HEK293 (cell line): Measurements from ENCODE around the gene ICAM5.
A peak's percentile ranks its signal among the peaks of the same experiment; 100 is the strongest.

Experiments
- BCL11A ChIP-seq: fragments of 450-650 bp; formaldehyde crosslinking; IDR thresholded peaks from 2 replicates; pipeline ENCODE4 v1.5.1; 2016; ENCODE audit warnings: low read depth, missing biosample characterization, missing genetic modification characterization
- BCL11B ChIP-seq: fragments of 450-650 bp; formaldehyde crosslinking; IDR thresholded peaks from 2 replicates; pipeline ENCODE4 v1.5.1; 2016; ENCODE audit warnings: low read depth, missing biosample characterization, missing genetic modification characterization
- EGR2 ChIP-seq: fragments of 450-650 bp; formaldehyde crosslinking; IDR thresholded peaks from 2 replicates; pipeline ENCODE4 v1.5.1; 2016; ENCODE audit warnings: low read depth, missing biosample characterization, missing genetic modification characterization
- GLIS1 ChIP-seq: fragments of 450-650 bp; formaldehyde crosslinking; IDR thresholded peaks from 2 replicates; pipeline ENCODE4 v1.5.1; 2016; ENCODE audit warnings: missing biosample characterization, missing genetic modification characterization
- KLF10 ChIP-seq: fragments of 450-650 bp; IDR thresholded peaks from 2 replicates; pipeline ENCODE4 v1.5.1; 2018; ENCODE audit warnings: missing biosample characterization, mild to moderate bottlenecking, missing genetic modification characterization
- KLF8 ChIP-seq: fragments of 450-650 bp; formaldehyde crosslinking; IDR thresholded peaks from 2 replicates; pipeline ENCODE4 v1.5.1; 2016; ENCODE audit warnings: missing biosample characterization, missing genetic modification characterization
- KLF9 ChIP-seq: fragments of 450-650 bp; formaldehyde crosslinking; IDR thresholded peaks from 2 replicates; pipeline ENCODE4 v1.5.1; 2016; ENCODE audit warnings: missing biosample characterization, missing genetic modification characterization, low read depth
- PATZ1 ChIP-seq: fragments of 450-650 bp; formaldehyde crosslinking; IDR thresholded peaks from 2 replicates; pipeline ENCODE4 v1.5.1; 2016; ENCODE audit warnings: missing biosample characterization, missing genetic modification characterization
- PRDM1 ChIP-seq: fragments of 450-650 bp; formaldehyde crosslinking; IDR thresholded peaks from 2 replicates; pipeline ENCODE4; 2016; ENCODE audit warnings: missing biosample characterization, missing genetic modification characterization
- REPIN1 ChIP-seq: fragments of 450-650 bp; formaldehyde crosslinking; IDR thresholded peaks from 2 replicates; pipeline ENCODE4 v1.5.1; 2017; ENCODE audit warnings: missing biosample characterization, missing genetic modification characterization, low read depth
- SP3 ChIP-seq: fragments of 450-650 bp; formaldehyde crosslinking; IDR thresholded peaks from 2 replicates; pipeline ENCODE4 v1.5.1; 2016; ENCODE audit warnings: missing biosample characterization, missing genetic modification characterization
- ZBTB26 ChIP-seq: fragments of 450-650 bp; formaldehyde crosslinking; optimal IDR thresholded peaks from 2 replicates; pipeline ENCODE3; 2016; ENCODE audit warnings: missing biosample characterization, mild to moderate bottlenecking, missing genetic modification characterization
- ZFHX2 ChIP-seq: fragments of 450-650 bp; formaldehyde crosslinking; conservative IDR thresholded peaks from 2 replicates; pipeline ENCODE4 v1.5.1; 2016; ENCODE audit warnings: missing biosample characterization, missing genetic modification characterization
- ZIC2 ChIP-seq: fragments of 450-650 bp; formaldehyde crosslinking; IDR thresholded peaks from 2 replicates; pipeline ENCODE4 v1.5.1; 2016; ENCODE audit warnings: missing biosample characterization, missing genetic modification characterization
- ZNF112 ChIP-seq: fragments of 450-650 bp; formaldehyde crosslinking; IDR thresholded peaks from 2 replicates; pipeline ENCODE4 v1.5.0; 2017; ENCODE audit warnings: missing biosample characterization, missing genetic modification characterization
- ZNF174 ChIP-seq: fragments of 450-650 bp; formaldehyde crosslinking; IDR thresholded peaks from 2 replicates; pipeline ENCODE4 v1.5.0; 2017; ENCODE audit warnings: missing biosample characterization, mild to moderate bottlenecking, missing genetic modification characterization
- ZNF292 ChIP-seq: fragments of 450-650 bp; formaldehyde crosslinking; IDR thresholded peaks from 2 replicates; pipeline ENCODE4 v1.5.1; 2016; ENCODE audit warnings: low read depth, missing biosample characterization, missing genetic modification characterization, borderline replicate concordance
- ZNF501 ChIP-seq: fragments of 450-650 bp; formaldehyde crosslinking; IDR thresholded peaks from 2 replicates; pipeline ENCODE4 v1.5.1; 2016; ENCODE audit warnings: missing biosample characterization, missing genetic modification characterization
- ZNF514 ChIP-seq: fragments of 450-650 bp; formaldehyde crosslinking; IDR thresholded peaks from 2 replicates; pipeline ENCODE4 v1.5.1; 2016; ENCODE audit warnings: missing biosample characterization, missing genetic modification characterization
- ZNF530 ChIP-seq: fragments of 450-650 bp; formaldehyde crosslinking; IDR thresholded peaks from 2 replicates; pipeline ENCODE4 v1.5.1; 2016; ENCODE audit warnings: low read depth, missing biosample characterization, missing genetic modification characterization
- ZNF596 ChIP-seq: fragments of 450-650 bp; IDR thresholded peaks from 2 replicates; pipeline ENCODE4 v1.5.0; 2018; ENCODE audit warnings: missing biosample characterization, mild to moderate bottlenecking, missing genetic modification characterization, moderate library complexity
- ZNF610 ChIP-seq: fragments of 450-650 bp; formaldehyde crosslinking; IDR thresholded peaks from 2 replicates; pipeline ENCODE4 v1.5.1; 2016; ENCODE audit warnings: missing biosample characterization, missing genetic modification characterization, borderline replicate concordance
- ZNF621 ChIP-seq: fragments of 450-650 bp; formaldehyde crosslinking; IDR thresholded peaks from 2 replicates; pipeline ENCODE4 v1.5.1; 2017; ENCODE audit warnings: missing biosample characterization, missing genetic modification characterization
- ZNF629 ChIP-seq: fragments of 450-650 bp; formaldehyde crosslinking; IDR thresholded peaks from 2 replicates; pipeline ENCODE4 v1.5.1; 2017; ENCODE audit warnings: missing biosample characterization, missing genetic modification characterization
- ZNF645 ChIP-seq: fragments of 450-650 bp; formaldehyde crosslinking; IDR thresholded peaks from 2 replicates; pipeline ENCODE4; 2016; ENCODE audit warnings: missing biosample characterization, missing genetic modification characterization
- ZNF692 ChIP-seq: fragments of 450-650 bp; formaldehyde crosslinking; IDR thresholded peaks from 2 replicates; pipeline ENCODE4 v1.5.1; 2016; ENCODE audit warnings: missing biosample characterization, missing genetic modification characterization
- ZNF707 ChIP-seq: fragments of 450-650 bp; formaldehyde crosslinking; IDR thresholded peaks from 2 replicates; pipeline ENCODE4 v1.5.1; 2016; ENCODE audit warnings: missing biosample characterization, missing genetic modification characterization
- ZSCAN30 ChIP-seq: fragments of 450-650 bp; IDR thresholded peaks from 2 replicates; pipeline ENCODE4 v1.5.1; 2018; ENCODE audit warnings: missing biosample characterization, mild to moderate bottlenecking, missing genetic modification characterization, moderate library complexity
- TF ChIP-seq, protein P1 (sequence below): fragments of 450-650 bp; formaldehyde crosslinking; IDR thresholded peaks from 2 replicates; pipeline ENCODE4 v1.5.1; 2016; ENCODE audit warnings: missing biosample characterization, missing genetic modification characterization
- TF ChIP-seq, protein P2 (sequence below): fragments of 450-650 bp; formaldehyde crosslinking; IDR thresholded peaks from 2 replicates; pipeline ENCODE4 v1.5.1; 2016; ENCODE audit warnings: missing biosample characterization, missing genetic modification characterization

The ICAM5 gene

DNA sequence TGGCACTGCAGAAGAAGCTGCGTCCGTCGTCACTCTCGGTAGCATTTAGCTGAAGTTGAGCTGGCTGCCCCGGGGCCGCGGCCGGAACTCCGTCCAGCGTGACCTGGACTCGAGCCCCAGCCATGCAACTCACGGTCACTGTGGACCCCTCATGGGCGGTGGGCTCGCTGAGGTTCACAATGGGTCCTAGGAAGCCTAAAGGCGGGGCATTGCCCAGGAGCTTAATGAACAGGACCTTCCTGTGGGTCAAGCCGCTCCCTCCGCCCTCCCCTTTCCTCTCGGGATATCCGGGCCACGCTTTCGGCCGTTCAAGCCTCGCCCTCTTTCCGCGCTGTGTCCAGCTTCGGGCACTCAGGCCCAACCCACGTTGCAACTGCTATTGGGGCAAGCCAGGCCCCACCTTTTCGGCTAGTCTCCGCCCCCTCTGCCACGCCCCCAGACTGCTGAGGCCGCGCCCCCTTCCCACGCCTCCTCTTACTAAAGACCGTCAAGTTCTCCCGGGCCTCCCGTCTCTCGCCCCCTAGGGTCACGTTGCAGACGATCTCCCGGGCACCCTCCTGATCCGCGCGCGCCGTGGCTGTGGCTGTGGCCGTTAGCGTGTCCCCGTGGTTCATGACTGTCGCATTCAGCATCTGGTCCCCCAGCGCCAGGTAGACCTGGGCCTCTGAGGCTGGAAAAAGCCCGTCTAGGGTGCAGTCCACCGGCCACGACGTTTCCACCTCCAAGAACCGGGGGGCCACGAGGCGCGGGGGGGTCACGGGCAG is 45.0 kb downstream of the ICAM5 start (continued):
- TF ChIP-seq ZBTB26 (tag by site-specific recombination) = peak; percentile 62
- TF ChIP-seq ZNF514 (tag by site-specific recombination) = no peak
- peak; percentile 96 for TF ChIP-seq KLF10
- no peak for TF ChIP-seq ZNF596 (tag by site-specific recombination)
- peak; percentile 89 for TF ChIP-seq ZFHX2
- TF ChIP-seq BCL11A (tag by site-specific recombination) = peak; percentile 10; the same call in 1 of the 2 replicates
- TF ChIP-seq BCL11B (tag by site-specific recombination) = peak; percentile 65; the same call in 1 of the 2 replicates
- peak; percentile 90 for TF ChIP-seq EGR2 (tag by site-specific recombination)
- 0 out of 2 replicates have a peak, but pooled peaks have one; percentile 11 for TF ChIP-seq ZNF629 (tag by site-specific recombination)
- TF ChIP-seq ZNF530 (tag by site-specific recombination) = no peak
- TF ChIP-seq KLF8 (tag by site-specific recombination) = peak; percentile 71
- TF ChIP-seq, protein P1, sequence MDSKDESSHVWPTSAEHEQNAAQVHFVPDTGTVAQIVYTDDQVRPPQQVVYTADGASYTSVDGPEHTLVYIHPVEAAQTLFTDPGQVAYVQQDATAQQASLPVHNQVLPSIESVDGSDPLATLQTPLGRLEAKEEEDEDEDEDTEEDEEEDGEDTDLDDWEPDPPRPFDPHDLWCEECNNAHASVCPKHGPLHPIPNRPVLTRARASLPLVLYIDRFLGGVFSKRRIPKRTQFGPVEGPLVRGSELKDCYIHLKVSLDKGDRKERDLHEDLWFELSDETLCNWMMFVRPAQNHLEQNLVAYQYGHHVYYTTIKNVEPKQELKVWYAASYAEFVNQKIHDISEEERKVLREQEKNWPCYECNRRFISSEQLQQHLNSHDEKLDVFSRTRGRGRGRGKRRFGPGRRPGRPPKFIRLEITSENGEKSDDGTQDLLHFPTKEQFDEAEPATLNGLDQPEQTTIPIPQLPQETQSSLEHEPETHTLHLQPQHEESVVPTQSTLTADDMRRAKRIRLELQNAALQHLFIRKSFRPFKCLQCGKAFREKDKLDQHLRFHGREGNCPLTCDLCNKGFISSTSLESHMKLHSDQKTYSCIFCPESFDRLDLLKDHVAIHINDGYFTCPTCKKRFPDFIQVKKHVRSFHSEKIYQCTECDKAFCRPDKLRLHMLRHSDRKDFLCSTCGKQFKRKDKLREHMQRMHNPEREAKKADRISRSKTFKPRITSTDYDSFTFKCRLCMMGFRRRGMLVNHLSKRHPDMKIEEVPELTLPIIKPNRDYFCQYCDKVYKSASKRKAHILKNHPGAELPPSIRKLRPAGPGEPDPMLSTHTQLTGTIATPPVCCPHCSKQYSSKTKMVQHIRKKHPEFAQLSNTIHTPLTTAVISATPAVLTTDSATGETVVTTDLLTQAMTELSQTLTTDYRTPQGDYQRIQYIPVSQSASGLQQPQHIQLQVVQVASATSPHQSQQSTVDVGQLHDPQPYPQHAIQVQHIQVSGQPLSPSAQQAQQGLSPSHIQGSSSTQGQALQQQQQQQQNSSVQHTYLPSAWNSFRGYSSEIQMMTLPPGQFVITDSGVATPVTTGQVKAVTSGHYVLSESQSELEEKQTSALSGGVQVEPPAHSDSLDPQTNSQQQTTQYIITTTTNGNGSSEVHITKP = peak; percentile 86
- TF ChIP-seq GLIS1 = peak; percentile 68
- TF ChIP-seq ZSCAN30 (tag by site-specific recombination) = no peak
- no peak for TF ChIP-seq ZNF707
- TF ChIP-seq ZNF692 (tag by site-specific recombination) = peak; percentile 53; the same call in 1 of the 2 replicates
- no peak for TF ChIP-seq ZNF174 (tag by site-specific recombination)
- no peak for TF ChIP-seq ZNF501
- TF ChIP-seq ZNF610 (tag by site-specific recombination) = no peak
- no peak for TF ChIP-seq ZNF292 (tag by site-specific recombination)
- no peak for TF ChIP-seq REPIN1 (tag by site-specific recombination)
- TF ChIP-seq, protein P2, sequence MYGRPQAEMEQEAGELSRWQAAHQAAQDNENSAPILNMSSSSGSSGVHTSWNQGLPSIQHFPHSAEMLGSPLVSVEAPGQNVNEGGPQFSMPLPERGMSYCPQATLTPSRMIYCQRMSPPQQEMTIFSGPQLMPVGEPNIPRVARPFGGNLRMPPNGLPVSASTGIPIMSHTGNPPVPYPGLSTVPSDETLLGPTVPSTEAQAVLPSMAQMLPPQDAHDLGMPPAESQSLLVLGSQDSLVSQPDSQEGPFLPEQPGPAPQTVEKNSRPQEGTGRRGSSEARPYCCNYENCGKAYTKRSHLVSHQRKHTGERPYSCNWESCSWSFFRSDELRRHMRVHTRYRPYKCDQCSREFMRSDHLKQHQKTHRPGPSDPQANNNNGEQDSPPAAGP = 0 out of 2 replicates have a peak, but pooled peaks have one; percentile 16
- peak; percentile 97 for TF ChIP-seq SP3
- TF ChIP-seq ZNF645 = 0 out of 2 replicates have a peak, but pooled peaks have one; percentile 13
- no peak for TF ChIP-seq ZNF112 (tag by site-specific recombination)
- no peak for TF ChIP-seq ZNF621 (tag by site-specific recombination)
- peak; percentile 100 for TF ChIP-seq KLF9
- TF ChIP-seq PRDM1 (tag by site-specific recombination) = no peak
- TF ChIP-seq ZIC2 (tag by site-specific recombination) = peak; percentile 40; the same call in 1 of the 2 replicates
- TF ChIP-seq PATZ1 (tag by site-specific recombination) = peak; percentile 90
